K562 (cell line): ENCODE results near the gene PITPNC1. TPM values are rescaled to one million over a fixed set of nuclear protein-coding genes. Genes with fewer than 3 reads are reported as not detected.

Experiments
- ATAC-seq: fragments of 200-7000 bp; cut with Tn5 transposase; 3 replicates; pipeline ENCODE4 v1.9.1; 2020; ENCODE audit warnings: moderate library complexity
- BruUV-seq: library from RNA; stranded (reverse); fragments of 400-500 nt; replicated peaks from 2 replicates; lab custom pipeline; 2021; lab: Mats Ljungman, UMichigan
- CTCF ChIA-PET: fragments of 300-600 bp; formaldehyde crosslinking; extraction: SDS; loops from one replicate; lab custom pipeline; 2021; ENCODE audit warnings: low intra/inter-chr PET ratio; lab: Yijun Ruan, JAX
- POLR2A ChIA-PET: fragments of 300-600, 350-650 bp; sonication (Branson Sonifier 250); formaldehyde crosslinking; extraction: SDS; loops from one replicate; lab custom pipeline; 2021; ENCODE audit warnings: antibody characterized with exemption, inconsistent platforms; lab: Yijun Ruan, JAX
- DNase-seq, 4 experiments: peaks; one replicate each; pipeline versions ENCODE4 v3.0.0 to v3.0.0-alpha.2; 2011 to 2018; ENCODE audit warnings: low spot score in 3 of 4, mixed read lengths in 3 of 4; ENCODE audit errors: extremely low read depth in 1 of 4
- FAIRE-seq: peaks from 2 replicates; lab custom pipeline; 2011; peaks lifted over from hg19 to GRCh38; lab: Jason Lieb, UNC
- H2AFZ ChIP-seq: 2 replicates; pipeline ENCODE4 v1.6.0; 2011; ENCODE audit warnings: low read depth, low read length, control low read depth, inconsistent platforms
- H3K27ac ChIP-seq: fragments of 200-600 bp; 3 replicates; pipeline ENCODE4 v1.8.0; 2011; ENCODE audit warnings: low read depth, mild to moderate bottlenecking, control low read depth, inconsistent platforms, low read length, moderate library complexity, mixed read lengths; ENCODE audit errors: extremely low read depth
- H3K27me3 ChIP-seq, 2 experiments: fragments of 300-600 bp in 1 of 2; 2 replicates in 1 of 2; 3 replicates in 1 of 2; pipeline versions ENCODE4 v1.6.0 to v1.8.0; 2011; ENCODE audit warnings: inconsistent platforms in 2 of 2, low read length in 2 of 2, mild to moderate bottlenecking in 1 of 2, mixed read lengths in 1 of 2, moderate library complexity in 1 of 2; ENCODE audit not compliant: control insufficient read depth in 2 of 2, insufficient read depth in 2 of 2
- H3K36me3 ChIP-seq: fragments of 300-600 bp; 3 replicates; pipeline ENCODE4 v1.8.0; 2011; ENCODE audit warnings: mild to moderate bottlenecking, low read length, inconsistent platforms; ENCODE audit not compliant: control insufficient read depth, insufficient read depth
- H3K4me1 ChIP-seq, 2 experiments: fragments of 200-600 bp in 1 of 2; replicated peaks in 1 of 2; 2 replicates in 1 of 2; 3 replicates in 1 of 2; pipeline versions ENCODE4 v1.5.1 to v1.8.0; 2011; ENCODE audit warnings: inconsistent platforms in 2 of 2, low read length in 2 of 2, mild to moderate bottlenecking in 1 of 2, mixed read lengths in 1 of 2, moderate library complexity in 1 of 2; ENCODE audit not compliant: control insufficient read depth in 2 of 2, insufficient read depth in 2 of 2
- H3K4me2 ChIP-seq: 2 replicates; pipeline ENCODE4 v1.6.1; 2011; ENCODE audit warnings: low read length, control low read depth, inconsistent platforms, mixed read lengths; ENCODE audit not compliant: insufficient read depth
- H3K4me3 ChIP-seq: fragments of 200-600 bp; sonication (generic), shearing (Covaris generic); 2 replicates; pipeline ENCODE4 v1.5.1; 2016; ENCODE audit warnings: control low read depth, inconsistent platforms
- H3K79me2 ChIP-seq: fragments of 200-600 bp; 3 replicates; pipeline ENCODE4 v1.8.0; 2011; ENCODE audit warnings: low read length, inconsistent platforms; ENCODE audit not compliant: control insufficient read depth, insufficient read depth
- H3K9ac ChIP-seq, 2 experiments: 2 replicates each; pipeline versions ENCODE4 v1.6.0 to v1.6.1; 2011; ENCODE audit warnings: low read depth in 2 of 2, low read length in 2 of 2, control low read depth in 1 of 2, inconsistent platforms in 1 of 2, mild to moderate bottlenecking in 1 of 2, mixed read lengths in 1 of 2; ENCODE audit not compliant: insufficient read depth in 1 of 2
- H3K9me1 ChIP-seq: one replicate; pipeline ENCODE4 v1.6.0; 2011; ENCODE audit warnings: inconsistent platforms, mild to moderate bottlenecking, low read length, moderate library complexity; ENCODE audit not compliant: control insufficient read depth, insufficient read depth
- H3K9me3 ChIP-seq: replicated peaks from 2 replicates; pipeline ENCODE4 v1.5.1; 2011; ENCODE audit warnings: low read depth, low read length, inconsistent platforms; ENCODE audit not compliant: control insufficient read depth, insufficient read depth
- H4K20me1 ChIP-seq: replicated peaks from 2 replicates; pipeline ENCODE4 v1.6.1; 2011; ENCODE audit warnings: low read length, inconsistent platforms, mixed read lengths; ENCODE audit not compliant: control insufficient read depth, insufficient read depth
- NBN ChIP-seq: fragments of 450-650 bp; IDR thresholded peaks from 2 replicates; pipeline ENCODE4 v1.6.1; 2016; ENCODE audit warnings: low read depth, mild to moderate bottlenecking
- PCBP2 ChIP-seq: fragments of 200-400 bp; formaldehyde crosslinking; IDR thresholded peaks from 2 replicates; pipeline ENCODE4 v1.6.1; 2018; ENCODE audit warnings: low read length, low read depth, mild to moderate bottlenecking, moderate library complexity; ENCODE audit not compliant: poor library complexity, severe bottlenecking
- SNIP1 ChIP-seq: fragments of 450-650 bp; IDR thresholded peaks from 2 replicates; pipeline ENCODE4 v1.7.1; 2017; ENCODE audit warnings: low read depth, mild to moderate bottlenecking
- XRCC3 ChIP-seq: fragments of 450-650 bp; IDR thresholded peaks from 2 replicates; pipeline ENCODE4 v1.6.1; 2017; ENCODE audit warnings: mild to moderate bottlenecking, moderate library complexity
- XRCC4 ChIP-seq: IDR thresholded peaks from one replicate; pipeline ENCODE4 v1.6.1; 2011; ENCODE audit not compliant: insufficient read depth, insufficient read length; ENCODE audit errors: extremely low read depth
- WGBS: fragments of 100-300 bp; shearing (Covaris generic); methylation state at CpG from one replicate; pipeline ENCODE4 v1.1.6; 2016; ENCODE audit warnings: low coverage, mixed read lengths; ENCODE audit not compliant: insufficient coverage; ENCODE audit errors: missing lambda C conversion rate; 5-methylcytosine and 5-hydroxymethylcytosine counted together
- in situ Hi-C: fragments of 300-500 bp; cut with MboI; formaldehyde crosslinking; loops from 4 replicates; pipeline ENCODE4 v1.15.0; 2018; ENCODE audit warnings: inconsistent platforms, mixed read lengths
- intact Hi-C: fragments of 100-400 bp; cut with micrococcal nuclease; formaldehyde crosslinking; loops from 2 replicates; pipeline ENCODE4 v1.14.2; 2022
- polyA plus RNA-seq, 8 experiments: library from polyadenylated mRNA; depleted of rRNA in 4 of 8; stranded (reverse) in 5 of 8; unstranded in 3 of 8; fragments of >200 nt; fragmentation: Nextera tagmentation in 2 of 8; fragmentation: Illumina TruSeq in 1 of 8; extraction: Ambion mirVana in 2 of 8; extraction: Trizol in 1 of 8; gene quantifications; 2 replicates each; pipeline versions ENCODE4 v1.2.1 to v1.2.3, GENCODE V29; 2011 to 2014; ENCODE audit warnings: inconsistent platforms in 1 of 8, missing spikeins in 1 of 8
- total RNA-seq, 7 experiments: library from RNA; depleted of rRNA in 6 of 7; stranded (reverse); fragments of >200 nt in 6 of 7; fragmentation: Illumina TruSeq in 2 of 7; extraction: Trizol in 2 of 7; gene quantifications; 2 replicates each; pipeline versions ENCODE4 v1.2.1 to v1.2.3, GENCODE V29; 2011 to 2021; ENCODE audit warnings: low replicate concordance in 1 of 7
- TF ChIP-seq, protein P1 (sequence below): fragments of 450-650 bp; formaldehyde crosslinking; IDR thresholded peaks from 2 replicates; pipeline ENCODE4 v1.4.0; 2020; ENCODE audit warnings: mild to moderate bottlenecking, mixed read lengths
- TF ChIP-seq, protein P2 (sequence below), 2 experiments: fragments of 450-650 bp; IDR thresholded peaks; 2 replicates each; pipeline ENCODE4 v1.6.1; 2016; ENCODE audit warnings: mild to moderate bottlenecking in 2 of 2, borderline replicate concordance in 1 of 2, low read depth in 1 of 2, moderate library complexity in 1 of 2

Gene PITPNC1
- total and polyA plus RNA-seq, 9 of the 15 experiments (the other 6 are each of a cell fraction or from before 2014, with no cell fraction given): 0.11 to 1.1 (median 0.65) TPM

DNA sequence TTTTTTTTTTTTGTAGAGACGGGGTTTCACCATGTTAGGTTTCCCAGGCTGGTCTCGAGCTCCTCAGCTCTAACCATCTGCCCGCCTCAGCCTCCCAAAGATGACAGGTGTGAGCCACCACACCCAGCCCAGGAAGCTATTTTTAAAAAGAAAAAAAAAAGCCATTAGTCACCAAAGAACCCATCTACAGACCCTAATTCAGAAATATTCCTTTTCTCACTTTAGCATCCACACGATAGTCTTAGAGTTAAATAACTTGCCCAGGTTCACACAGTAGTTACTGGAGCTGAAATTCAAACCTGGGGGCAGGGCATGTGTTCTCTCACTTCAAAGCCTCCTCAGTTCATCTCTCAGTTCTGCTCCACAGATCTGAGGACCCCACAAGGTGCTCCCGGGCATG, 270.4 kb downstream of the PITPNC1 start (continued):
- TF ChIP-seq, protein P1, sequence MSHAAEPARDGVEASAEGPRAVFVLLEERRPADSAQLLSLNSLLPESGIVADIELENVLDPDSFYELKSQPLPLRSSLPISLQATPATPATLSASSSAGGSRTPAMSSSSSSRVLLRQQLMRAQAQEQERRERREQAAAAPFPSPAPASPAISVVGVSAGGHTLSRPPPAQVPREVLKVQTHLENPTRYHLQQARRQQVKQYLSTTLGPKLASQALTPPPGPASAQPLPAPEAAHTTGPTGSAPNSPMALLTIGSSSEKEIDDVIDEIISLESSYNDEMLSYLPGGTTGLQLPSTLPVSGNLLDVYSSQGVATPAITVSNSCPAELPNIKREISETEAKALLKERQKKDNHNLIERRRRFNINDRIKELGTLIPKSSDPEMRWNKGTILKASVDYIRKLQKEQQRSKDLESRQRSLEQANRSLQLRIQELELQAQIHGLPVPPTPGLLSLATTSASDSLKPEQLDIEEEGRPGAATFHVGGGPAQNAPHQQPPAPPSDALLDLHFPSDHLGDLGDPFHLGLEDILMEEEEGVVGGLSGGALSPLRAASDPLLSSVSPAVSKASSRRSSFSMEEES (CRISPR knock-in tag): no peak

DNA sequence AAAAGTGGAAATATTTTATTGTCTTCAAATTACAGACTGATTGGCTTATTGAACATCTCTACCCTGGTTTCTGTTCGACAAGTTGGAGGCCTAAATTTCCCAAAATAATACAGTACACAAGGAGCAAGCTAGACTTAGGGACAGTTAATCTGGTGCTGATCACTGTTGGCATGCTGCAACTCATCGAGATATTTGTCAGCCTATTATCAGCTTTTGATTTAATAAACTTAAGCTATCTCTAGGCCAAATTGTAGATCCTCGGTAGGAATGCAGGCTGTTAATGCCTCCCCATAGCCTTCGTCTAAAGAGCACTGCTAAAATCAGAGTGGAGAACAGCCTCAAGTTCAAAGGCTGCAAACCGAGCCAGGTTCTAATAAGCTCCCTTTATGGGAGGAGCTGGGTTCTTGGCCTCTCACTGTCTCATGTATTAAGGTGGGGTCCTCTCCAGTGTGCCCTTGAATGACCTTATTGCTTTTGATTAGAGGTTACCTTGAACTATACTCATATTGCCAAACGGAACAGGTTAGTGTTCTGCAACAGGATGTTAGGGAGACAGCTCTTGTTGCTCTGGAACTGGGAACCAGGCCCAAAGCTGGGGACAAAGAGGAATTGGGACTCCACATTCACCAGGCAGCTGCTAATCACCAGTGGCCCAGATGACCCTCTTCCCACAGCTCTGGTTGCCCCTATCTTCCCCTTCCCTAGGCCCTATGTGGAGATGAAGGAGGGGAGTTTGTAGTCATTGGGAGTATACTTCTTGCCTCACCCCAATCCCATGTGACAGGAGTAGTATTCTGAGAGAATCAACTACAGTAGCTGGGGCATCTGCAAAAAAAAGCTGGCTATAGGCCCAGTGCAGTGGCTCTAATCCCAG, 271.2 kb downstream of the PITPNC1 start:
- no peaks in the 10 kb centered on the region for H3K9me3 ChIP-seq
- H3K9ac ChIP-seq: no peak overlapping the region
- no peak overlapping the region for H2AFZ ChIP-seq
- no peak for FAIRE-seq
- no peak for DNase-seq
- in situ Hi-C loops: no loop called here
- H3K36me3 ChIP-seq: no peaks in the 10 kb centered on the region
- H4K20me1 ChIP-seq: no peaks in the 10 kb centered on the region; the same call in 1 of the 2 replicates
- H3K27ac ChIP-seq: no peak overlapping the region
- H3K4me1 ChIP-seq: no peaks in the 10 kb centered on the region
- H3K4me2 ChIP-seq: no peak overlapping the region
- ATAC-seq: no peak
- no peaks in the 10 kb centered on the region for H3K9me1 ChIP-seq
- no peak overlapping the region for H3K4me3 ChIP-seq
- CTCF ChIA-PET: no interaction called here
- POLR2A ChIA-PET: interaction anchor here (0.6 to 1.3 kb wide), 3 partner anchors 7 to 13 kb away, joined by 3 read pairs; no protein-coding TSS in a partner anchor
- TF ChIP-seq XRCC4 (no peak), XRCC3 (no peak), SNIP1 (no peak), NBN (no peak), PCBP2 (no peak)
- TF ChIP-seq, protein P2, sequence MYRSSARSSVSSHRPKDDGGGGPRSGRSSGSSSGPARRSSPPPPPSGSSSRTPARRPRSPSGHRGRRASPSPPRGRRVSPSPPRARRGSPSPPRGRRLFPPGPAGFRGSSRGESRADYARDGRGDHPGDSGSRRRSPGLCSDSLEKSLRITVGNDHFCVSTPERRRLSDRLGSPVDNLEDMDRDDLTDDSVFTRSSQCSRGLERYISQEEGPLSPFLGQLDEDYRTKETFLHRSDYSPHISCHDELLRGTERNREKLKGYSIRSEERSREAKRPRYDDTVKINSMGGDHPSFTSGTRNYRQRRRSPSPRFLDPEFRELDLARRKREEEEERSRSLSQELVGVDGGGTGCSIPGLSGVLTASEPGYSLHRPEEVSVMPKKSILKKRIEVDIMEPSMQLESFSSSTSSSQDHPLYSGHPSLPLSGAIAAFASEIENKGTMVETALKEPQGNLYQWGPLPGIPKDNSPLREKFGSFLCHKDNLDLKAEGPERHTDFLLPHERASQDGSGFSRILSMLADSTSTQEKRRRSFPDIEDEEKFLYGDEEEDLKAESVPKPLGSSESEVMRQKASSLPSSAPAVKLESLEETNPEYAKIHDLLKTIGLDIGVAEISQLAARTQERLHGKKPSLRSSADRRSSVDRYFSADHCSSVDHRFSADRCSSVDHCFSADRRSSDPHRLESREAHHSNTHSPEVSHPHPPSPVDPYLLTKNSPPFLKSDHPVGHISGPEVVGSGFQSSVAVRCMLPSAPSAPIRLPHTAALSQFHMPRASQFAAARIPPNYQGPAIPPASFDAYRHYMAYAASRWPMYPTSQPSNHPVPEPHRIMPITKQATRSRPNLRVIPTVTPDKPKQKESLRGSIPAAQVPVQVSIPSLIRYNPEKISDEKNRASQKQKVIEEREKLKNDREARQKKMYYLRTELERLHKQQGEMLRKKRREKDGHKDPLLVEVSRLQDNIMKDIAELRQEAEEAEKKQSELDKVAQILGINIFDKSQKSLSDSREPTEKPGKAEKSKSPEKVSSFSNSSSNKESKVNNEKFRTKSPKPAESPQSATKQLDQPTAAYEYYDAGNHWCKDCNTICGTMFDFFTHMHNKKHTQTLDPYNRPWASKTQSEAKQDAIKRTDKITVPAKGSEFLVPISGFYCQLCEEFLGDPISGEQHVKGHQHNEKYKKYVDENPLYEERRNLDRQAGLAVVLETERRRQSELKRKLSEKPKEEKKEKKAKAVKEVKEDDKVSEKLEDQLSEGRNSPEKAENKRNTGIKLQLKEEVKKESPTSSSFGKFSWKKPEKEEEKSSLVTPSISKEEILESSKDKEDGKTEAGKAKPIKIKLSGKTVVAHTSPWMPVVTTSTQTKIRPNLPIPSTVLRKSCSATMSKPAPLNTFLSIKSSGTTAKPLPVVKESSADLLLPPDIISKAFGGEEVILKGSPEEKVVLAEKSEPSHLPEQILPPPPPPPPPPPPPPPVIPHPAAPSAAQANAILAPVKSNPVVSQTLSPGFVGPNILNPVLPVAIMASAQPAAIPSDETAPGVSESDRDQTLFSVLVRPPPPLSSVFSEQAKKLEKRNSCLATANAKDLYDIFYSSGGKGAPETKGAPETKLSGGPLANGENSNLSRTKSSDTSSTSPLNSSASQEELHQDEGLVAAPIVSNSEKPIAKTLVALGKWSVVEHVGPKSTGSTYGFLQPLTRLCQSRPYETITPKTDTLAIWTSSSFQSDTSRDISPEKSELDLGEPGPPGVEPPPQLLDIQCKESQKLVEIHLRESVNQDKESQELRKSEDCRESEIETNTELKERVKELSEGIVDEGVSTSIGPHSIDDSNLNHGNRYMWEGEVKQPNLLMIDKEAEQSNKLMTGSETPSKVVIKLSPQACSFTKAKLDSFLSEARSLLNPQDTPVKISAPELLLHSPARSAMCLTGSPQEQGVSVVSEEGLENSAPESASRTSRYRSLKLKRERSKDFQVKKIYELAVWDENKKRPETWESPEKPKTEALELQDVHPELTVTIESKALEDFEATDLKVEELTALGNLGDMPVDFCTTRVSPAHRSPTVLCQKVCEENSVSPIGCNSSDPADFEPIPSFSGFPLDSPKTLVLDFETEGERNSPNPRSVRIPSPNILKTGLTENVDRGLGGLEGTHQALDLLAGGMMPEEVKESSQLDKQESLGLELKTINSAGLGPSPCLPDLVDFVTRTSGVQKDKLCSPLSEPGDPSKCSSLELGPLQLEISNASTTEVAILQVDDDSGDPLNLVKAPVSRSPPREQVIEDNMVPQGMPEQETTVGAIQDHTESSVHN (IDR thresholded peaks at IDR 0.05; ENCODE audit: borderline replicate concordance in 1 of 2, low read depth in 1 of 2): no peak
- 0% methylated on average over 6 of the region's 6 CpGs for WGBS
- no peaks in the 10 kb centered on the region for H3K79me2 ChIP-seq
- no TSS peak for BruUV-seq
- H3K27me3 ChIP-seq: peaks cover 23 to 42% of the 10 kb centered on the region in 2 experiments
- intact Hi-C loops: no loop called here
